OCI-LY3 (cell line): ENCODE results near the gene IRF5.

Experiments used
- EZH2phosphoT487 ChIP-seq: fragments of 200-600 bp; shearing (Covaris generic); IDR thresholded peaks from 2 replicates; pipeline ENCODE4 v1.6.1; 2018; ENCODE audit warnings: antibody characterized with exemption, mixed run types, low read depth
- TF ChIP-seq, protein P1 (sequence below): fragments of 200-600, 300-600 bp; sonication (generic); IDR thresholded peaks from 2 replicates; pipeline ENCODE4 v1.5.1; 2014; ENCODE audit warnings: antibody characterized with exemption, low read length, low read depth

DNA sequence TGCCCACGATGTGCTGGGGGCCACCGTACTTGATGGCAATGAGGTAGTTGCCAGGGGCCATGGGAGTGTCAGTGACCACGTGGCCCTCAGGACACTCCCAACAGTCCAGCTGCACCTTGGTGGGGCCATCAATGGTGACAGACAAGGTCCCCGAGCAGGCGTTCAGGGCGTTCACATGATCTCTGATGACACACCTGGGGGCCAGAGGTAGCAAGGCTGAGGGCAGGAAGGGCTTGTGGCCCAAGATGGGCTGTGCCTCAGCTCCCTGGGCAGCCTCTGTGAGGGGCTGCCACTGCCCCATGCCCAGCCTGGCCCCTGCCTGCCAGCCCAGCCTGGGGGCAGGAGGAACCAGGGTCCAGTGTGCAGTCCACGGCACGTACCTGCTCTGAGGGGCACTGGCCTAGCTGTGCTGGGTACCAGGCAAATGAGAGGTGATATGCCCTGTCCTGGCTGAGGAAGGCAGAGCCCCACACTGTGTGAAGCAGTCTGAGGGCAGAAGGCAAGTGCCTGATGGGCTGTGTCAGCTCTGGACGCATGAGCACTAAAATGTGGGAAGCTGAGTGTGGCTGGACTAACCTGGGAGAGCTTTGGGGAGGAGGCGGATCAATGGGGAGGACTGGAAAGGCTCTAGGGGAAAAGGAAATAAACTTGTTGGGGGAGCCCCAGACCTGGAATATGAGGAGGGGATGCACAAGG lies 23.7 kb upstream of the IRF5 start:
- TF ChIP-seq, protein P1, sequence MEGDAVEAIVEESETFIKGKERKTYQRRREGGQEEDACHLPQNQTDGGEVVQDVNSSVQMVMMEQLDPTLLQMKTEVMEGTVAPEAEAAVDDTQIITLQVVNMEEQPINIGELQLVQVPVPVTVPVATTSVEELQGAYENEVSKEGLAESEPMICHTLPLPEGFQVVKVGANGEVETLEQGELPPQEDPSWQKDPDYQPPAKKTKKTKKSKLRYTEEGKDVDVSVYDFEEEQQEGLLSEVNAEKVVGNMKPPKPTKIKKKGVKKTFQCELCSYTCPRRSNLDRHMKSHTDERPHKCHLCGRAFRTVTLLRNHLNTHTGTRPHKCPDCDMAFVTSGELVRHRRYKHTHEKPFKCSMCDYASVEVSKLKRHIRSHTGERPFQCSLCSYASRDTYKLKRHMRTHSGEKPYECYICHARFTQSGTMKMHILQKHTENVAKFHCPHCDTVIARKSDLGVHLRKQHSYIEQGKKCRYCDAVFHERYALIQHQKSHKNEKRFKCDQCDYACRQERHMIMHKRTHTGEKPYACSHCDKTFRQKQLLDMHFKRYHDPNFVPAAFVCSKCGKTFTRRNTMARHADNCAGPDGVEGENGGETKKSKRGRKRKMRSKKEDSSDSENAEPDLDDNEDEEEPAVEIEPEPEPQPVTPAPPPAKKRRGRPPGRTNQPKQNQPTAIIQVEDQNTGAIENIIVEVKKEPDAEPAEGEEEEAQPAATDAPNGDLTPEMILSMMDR = no peak
- TF ChIP-seq EZH2phosphoT487 = no peak
